ENCODE data around the gene PNMA6A.
"Not testable (repeated sequence)": the region's sequence is repeated elsewhere in the genome, so short reads cannot be mapped to it uniquely, and the experiment has no call there.

PNMA6A gene

DNA sequence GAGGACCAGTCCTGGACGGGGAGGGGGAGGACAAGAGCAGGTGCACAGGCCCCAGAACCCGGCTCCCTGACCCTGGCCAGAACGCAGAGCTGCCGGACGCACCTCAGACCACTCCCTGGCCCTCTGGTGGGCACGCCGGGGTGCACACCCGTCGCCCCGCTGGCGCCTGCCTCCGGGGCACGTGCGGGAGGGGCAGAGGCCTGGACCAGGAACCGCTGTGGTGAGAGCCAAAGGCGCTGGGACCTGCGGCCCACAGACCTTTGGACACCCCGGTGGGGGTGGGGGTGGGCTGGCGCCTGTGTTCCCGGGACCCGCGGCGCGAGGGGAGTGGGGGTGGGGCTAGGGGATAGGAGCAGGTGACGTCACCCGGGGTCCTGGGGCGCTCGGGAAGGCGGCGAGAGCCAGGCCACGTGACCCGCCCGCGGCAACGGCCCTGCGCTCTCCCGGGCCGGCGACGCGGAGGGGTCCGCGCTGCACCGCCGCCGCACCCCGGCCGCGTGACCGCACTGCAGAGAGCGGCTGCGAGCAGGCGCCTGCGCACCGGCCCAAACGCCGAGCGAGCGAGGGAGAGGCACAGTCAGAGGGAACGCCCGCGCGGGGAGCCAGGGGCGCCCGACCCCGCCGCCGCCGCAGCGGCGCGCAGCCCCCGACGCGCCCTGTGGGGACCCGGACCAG lies at the start of gene PNMA6A:
Gene PNMA6A, plus strand, starts transcription at position 546 of the 675 bp plus-strand sequence. CDS start 609 bp downstream, outside the sequence.
- DNase-seq (ENCODE audit: low spot score) = not testable (repeated sequence)

- DNase-seq (ENCODE audit: low spot score) = not testable (repeated sequence)
Observed at GRCh38 chrX:153026501-153026900, 45.8 kb upstream of the PNMA6A start.

DNA sequence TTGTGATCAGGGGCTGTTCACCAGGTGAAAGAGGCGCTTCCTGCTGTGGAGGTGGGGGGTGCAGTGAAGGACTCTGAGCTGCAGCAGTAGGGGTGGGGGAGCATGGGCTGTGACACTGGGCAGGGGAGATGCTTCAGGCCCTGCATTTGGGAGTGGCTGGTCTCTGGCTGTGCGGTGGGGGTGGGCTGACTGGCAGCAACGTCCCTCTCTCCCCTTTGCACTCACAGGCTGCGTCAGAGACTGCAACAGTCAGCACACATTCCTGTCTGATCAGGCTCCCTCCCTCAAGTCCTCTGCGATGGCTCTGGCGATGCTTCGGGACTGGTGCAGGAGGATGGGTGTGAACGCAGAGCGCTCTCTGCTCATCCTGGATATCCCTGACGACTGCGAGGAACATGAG lies 43.8 kb upstream of the PNMA6A start:
- DNase-seq (ENCODE audit: low spot score) = not testable (repeated sequence)

DNA sequence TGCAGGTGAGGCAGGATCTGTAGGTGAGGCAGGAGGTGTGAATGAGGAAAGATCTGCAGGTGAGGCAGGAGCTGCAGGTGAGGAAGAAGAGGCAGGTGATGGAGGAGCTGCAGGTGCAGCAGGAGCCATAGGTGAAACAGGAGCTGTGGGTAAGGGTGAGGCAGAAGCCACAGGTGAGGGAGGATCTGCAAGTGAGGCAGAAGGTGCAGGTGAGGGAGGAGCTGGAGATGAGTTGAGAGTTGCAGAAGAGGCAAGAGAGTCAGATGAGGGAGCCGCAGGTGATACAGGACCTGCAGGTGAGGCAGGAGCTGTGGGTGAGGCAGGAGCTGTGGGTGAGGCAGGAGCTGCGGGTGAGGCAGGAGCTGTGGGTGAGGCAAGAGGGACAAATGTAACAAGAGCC lies 43.1 kb upstream of the PNMA6A start:
- DNase-seq (ENCODE audit: low spot score) = no peak

DNA sequence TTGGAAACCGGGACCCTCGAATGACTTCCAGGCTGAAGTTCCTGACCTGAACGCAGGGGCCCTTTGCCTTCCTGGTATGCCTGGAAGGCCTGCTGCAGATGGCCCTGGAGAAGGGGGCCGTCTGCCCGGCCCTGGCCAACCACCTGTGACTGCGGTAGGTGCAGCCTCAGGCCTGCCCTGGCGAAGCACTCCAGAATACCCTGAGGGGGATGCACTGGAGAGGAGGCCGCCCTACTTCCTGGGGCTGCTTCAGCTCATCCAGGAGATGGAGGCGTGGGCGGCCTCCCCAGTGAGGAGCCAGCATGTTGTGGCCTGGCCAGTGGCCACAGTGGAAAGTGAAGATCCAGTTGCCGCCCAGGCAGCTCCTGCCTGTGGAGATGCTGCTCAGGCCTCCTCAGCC lies 42.4 kb upstream of the PNMA6A start:
- DNase-seq (ENCODE audit: low spot score) = no peak

DNA sequence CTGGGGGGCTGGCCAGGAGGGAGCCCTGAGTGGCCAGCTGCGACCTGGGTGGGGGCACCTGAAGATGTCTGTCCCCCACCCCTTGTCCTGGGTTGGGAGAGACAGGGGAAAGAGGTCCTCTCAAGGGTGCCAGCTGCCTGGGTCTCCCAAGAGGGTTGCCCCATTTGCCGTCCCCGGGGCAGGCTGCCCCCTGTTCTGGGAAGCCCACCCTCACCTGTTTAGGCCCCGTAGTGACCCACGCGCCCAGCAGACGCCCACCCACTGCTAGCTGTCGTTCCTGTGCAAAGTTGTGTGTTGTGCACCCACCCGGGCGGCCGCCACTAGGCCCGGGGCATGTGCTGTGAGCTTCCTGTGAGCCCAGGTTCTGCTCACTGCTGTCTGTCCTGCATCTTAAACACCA lies 41.5 kb upstream of the PNMA6A start:
- DNase-seq (ENCODE audit: low spot score) = no peak

GRCh38 chrX:153032397-153033118 lies 39.7 kb upstream of the PNMA6A start:
- peak; percentile 85 for DNase-seq (ENCODE audit: low spot score)

DNA sequence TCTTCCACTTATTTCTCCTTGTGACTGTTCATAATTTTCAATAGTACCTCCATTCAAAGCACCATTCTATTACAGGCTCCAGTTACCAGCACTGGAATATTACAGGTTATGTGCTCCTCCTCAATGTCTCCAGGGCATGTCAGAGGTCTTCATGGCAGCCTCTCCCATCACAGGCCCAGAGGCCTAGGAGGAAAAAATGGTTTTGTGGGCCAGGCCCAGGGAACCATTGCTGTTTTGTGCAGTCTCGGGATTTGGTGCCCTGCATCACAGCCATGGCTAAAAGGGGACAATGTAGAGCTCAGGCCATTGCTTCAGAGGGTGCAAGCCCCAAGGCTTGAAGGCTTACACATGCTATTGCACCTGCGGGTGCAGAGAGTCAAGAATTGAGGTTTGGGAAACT lies 23.2 kb upstream of the PNMA6A start:
- no peak for DNase-seq (ENCODE audit: low spot score)

DNA sequence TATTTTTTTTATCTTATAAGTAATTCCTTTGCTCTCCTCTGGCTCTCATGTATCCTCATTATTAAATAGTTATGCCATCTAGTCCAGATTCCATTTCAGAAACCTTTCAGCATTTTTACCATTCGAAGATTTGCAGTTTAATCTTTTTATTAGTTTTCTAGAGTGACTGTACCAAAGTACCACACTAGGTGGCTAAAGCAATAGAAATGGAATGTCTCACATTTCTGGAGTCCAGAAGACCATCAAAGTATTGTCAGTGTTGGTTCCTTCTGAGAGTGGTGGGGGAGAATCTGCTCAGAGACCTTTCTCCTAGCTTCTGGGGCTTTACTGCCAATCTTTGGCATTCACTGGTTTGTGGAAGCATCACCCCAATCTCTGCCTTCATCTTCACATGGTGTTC lies 19.7 kb upstream of the PNMA6A start:
- DNase-seq (ENCODE audit: low spot score) = no peak

DNA sequence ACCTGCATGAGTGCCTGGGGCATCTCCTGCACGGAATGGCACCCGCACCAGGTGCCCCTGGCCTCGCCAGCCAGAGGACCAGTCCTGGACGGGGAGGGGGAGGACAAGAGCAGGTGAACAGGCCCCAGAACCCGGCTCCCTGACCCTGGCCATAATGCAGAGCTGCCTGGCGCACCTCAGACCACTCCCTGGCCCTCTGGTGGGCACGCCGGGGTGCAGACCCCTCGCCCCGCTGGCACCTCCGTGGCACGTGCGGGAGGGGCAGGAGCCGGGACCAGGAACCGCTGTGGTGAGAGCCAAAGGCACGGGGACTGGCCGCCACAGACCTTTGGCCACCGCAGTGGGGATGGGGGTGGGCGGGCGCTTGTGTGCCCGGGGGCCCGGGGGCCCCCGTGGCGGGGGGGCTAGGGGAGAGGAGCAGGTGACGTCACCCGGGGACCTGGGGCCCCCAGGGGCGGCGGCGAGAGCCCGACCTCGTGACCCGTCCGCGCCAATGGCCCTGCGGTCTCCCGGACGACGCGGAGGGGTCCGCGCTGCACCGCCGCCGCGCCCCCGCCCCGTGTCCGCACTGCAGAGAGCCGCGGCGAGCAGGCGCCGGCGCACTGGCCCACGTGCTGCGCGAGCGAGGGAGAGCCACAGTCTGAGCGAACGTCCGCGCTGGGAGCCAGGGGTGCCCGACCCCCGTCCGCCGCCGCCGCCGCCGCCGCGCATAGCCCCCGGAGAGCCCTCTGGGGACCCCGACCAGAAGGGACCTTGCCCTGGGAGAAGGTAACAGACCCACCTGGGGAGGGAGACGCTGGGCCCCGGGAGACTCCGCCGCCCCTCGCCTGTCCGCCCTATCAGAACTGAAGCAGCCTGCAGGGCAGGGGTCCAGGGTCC lies 16.1 kb upstream of the PNMA6A start, which contains the start of gene PNMA3:
Gene PNMA3, plus strand, starts transcription at position 600 of the 879 bp plus-strand sequence. CDS start 586 bp downstream, outside the sequence.
- no peak for DNase-seq (ENCODE audit: low spot score)

DNA sequence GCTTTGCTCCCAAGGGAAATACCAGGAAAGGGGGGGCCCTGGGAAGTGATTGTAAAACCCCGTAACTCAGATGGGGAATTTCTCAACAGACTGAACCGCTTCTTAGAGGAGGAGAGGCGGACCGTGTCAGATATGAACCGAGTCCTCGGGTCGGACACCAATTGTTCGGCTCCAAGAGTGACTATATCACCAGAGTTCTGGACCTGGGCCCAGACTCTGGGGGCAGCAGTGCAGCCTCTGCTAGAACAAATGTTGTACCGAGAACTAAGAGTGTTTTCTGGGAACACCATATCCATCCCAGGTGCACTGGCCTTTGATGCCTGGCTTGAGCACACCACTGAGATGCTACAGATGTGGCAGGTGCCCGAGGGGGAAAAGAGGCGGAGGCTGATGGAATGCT lies 15.0 kb upstream of the PNMA6A start:
- no peak for DNase-seq (ENCODE audit: low spot score)

DNA sequence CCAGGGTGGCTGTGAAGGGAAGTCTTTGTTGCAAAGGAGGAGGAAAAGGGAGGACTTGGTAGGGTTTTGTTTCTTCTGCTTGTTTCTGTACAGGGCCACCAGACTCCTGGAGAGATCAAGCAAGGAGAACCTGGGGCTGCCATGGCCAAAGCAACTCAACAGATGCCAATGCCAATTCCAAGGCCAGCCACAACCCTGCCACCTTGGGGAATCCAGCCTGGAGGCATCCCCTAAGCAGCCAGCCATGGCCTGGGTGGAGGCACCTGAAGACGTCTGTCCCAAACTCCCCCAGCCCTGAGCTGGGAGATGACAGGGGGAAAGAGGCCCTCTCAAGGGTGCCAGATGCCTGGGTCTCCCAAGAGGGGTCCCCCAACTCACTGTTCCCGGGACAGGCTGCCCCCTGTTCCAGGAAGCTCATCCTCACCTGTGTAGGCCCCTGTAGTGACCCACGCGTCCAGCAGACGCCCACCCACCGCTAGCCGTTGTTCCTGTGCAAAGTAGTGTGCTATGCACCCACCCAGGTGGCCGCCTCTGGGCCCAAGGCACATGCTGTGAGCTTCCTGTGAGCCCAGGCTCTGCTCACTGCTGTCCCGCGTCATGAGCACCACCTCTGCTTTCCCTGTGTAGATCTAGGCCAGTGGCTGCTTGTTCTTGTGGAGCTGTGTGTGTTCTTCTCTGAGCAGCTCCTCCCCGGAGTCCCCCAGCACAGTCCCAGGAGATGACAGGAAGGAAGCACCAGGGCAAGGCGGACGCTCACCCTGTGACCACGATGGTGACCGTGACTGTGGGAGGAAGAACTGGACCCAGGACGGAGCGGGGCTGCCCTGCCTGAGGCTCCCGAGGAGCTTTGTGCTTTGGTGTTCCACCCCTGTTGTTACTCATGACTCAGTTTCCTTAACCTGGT lies 12.8 kb upstream of the PNMA6A start:
- DNase-seq (ENCODE audit: low spot score) = no peak

DNA sequence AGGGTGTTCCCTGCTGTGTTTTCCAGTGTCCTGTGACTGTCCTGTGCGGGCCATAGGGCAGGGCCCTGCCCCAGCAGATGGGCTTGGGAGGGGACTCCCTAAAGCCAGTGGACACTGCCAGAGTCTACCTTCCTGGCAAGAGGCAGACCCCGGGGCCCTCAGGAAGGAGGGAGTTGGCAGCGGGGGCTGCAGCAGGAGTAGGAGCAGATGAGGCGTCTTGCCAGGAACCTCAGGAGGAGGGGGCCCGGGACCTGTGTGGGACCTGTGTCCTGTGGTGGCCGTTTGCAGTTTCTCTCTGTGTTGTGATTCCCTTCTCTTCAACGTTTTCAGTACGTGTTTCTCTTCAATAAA lies 12.2 kb upstream of the PNMA6A start:
- DNase-seq (ENCODE audit: low spot score) = no peak

DNA sequence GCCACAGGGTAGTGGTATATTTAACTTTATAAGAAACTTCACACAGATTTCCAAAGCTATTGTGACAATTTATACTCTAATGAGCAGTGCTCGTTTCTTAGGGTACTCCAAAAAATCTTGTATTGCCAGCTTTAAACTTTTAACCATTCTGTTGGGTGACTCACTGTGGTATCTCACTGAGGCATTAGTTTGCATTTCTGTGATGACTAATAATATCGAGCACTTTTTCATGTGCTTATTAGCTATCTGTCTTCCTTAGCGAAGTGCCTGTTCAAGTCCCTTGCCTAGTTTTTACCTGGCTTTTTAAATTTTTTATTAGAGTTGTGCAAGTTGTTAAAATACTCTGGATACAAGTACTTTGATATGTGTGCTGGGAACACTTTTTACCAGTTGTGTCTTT lies 10.5 kb upstream of the PNMA6A start:
- DNase-seq (ENCODE audit: low spot score) = peak; percentile 68

- no peak for DNase-seq (ENCODE audit: low spot score)
Observed at GRCh38 chrX:153063315-153063714, 8.9 kb upstream of the PNMA6A start.

DNA sequence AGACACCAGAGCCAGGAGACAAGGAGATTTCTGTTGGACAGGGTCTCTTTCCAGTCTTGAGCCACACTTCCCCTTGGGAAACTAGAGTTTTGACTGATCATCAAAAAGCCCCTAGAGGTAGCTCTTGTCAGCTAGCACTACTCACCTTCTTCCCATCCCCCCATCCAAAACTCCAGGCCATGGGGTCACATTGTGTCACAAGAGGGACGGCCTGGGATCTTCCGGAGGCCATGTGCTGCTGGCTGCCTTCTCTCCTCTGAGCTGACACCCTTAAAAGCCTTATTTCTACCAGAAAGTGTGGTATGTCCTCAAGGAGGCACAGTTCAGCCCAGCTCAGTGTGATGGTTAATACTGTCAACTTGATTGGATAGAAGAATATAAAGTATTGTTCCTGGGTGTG lies 8.2 kb upstream of the PNMA6A start:
- no peak for DNase-seq (ENCODE audit: low spot score)

- DNase-seq (ENCODE audit: low spot score) = no peak
Observed at GRCh38 chrX:153065389-153065788, 6.9 kb upstream of the PNMA6A start.

- not testable (repeated sequence) for DNase-seq (ENCODE audit: low spot score)
Observed at GRCh38 chrX:153066402-153066801, 5.9 kb upstream of the PNMA6A start.

DNA sequence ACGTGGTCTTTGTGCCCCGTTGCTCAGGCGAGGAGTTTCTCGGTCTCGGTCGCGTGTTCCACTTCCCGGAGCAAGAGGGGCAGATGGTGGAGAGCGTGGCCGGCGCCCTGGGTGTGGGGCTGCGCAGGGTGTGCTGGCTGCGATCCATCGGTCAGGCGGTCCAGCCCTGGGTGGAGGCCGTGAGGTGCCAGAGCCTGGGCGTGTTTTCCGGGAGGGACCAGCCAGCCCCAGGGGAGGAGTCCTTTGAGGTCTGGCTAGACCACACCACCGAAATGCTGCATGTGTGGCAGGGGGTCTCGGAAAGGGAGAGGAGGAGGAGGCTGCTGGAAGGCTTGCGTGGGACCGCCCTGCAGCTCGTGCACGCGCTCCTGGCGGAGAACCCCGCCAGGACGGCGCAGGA lies 1.1 kb downstream of the PNMA6A start:
- not testable (repeated sequence) for DNase-seq (ENCODE audit: low spot score)

DNA sequence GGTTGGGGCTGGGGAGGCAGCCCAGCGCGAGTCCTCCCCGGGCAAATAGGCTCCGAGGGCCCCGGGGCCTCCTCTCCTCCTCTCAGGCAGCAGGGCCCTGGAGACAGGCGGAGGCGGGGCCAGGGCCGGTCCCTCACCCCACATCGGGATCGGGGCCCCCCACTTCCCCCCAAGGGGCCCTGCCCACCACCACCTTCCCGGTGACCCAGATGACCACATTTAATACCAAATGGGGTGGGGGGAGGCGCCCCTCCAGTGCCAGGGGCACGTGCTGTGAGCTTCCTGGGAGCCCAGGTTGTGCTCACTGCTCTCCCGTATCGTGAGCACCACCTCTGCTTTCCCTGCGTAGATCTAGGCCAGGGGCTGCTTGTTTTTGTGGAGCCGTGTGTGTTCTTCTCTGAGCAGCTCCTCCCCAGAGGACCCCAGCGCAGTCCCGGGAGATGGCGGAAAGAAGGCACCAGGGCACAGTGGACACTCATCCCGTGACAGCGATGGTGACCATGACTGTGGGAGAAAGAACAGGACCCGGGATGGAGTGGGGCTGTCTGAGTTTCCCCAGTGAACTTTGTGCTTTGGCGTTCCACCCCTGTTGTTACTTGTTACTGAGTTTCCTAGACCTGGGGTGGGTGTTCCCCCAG lies 2.1 kb downstream of the PNMA6A start:
- DNase-seq (ENCODE audit: low spot score) = no peak

DNA sequence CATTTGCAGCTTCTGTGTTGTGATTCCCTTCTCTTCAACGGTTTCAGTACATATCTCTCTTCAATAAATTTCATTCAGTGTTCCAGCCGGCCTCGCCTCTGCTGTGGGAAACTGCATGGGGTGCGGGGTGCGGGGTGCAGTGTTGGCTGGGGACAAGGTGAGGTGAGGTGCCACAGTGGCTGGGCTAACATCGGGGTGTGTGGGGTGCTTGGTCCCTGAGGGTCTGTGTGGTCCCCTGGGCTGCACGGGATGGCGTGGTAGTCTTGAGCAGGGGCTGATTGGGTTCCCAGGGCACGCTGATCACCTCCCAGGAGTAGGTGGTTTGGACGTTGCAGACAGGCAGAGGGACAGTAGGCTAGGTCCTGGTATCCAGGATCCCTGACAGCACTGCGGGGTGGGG lies 2.7 kb downstream of the PNMA6A start:
- DNase-seq (ENCODE audit: low spot score) = no peak
